Measurements from ENCODE around the gene PFKFB3. TPM values are rescaled to one million over a fixed set of nuclear protein-coding genes. Genes with fewer than 3 reads are reported as not detected.
"Not testable (repeated sequence)": the region's sequence is repeated elsewhere in the genome, so short reads cannot be mapped to it uniquely, and the experiment has no call there.

Gene PFKFB3
- total RNA-seq, 1 donor, result 19.2 TPM

- H3K4me2 ChIP-seq (ENCODE audit: insufficient read depth, low read length), result no peak overlapping the region
- TF ChIP-seq CTCF (IDR thresholded peaks at IDR 0.05; ENCODE audit: extremely low read depth, low read depth, low read length), result no peak
- no peaks in the 10 kb centered on the region for H3K36me3 ChIP-seq (ENCODE audit: insufficient read depth, low read length)
- H3K27me3 ChIP-seq (ENCODE audit: insufficient read depth, low read length), result no peaks in the 10 kb centered on the region
- H4K20me1 ChIP-seq (ENCODE audit: insufficient read depth, low read length), result no peaks in the 10 kb centered on the region
- no peak overlapping the region for H3K27ac ChIP-seq (ENCODE audit: low read depth, low read length)
- H3K9me3 ChIP-seq (ENCODE audit: low read depth, low read length), result no peaks in the 10 kb centered on the region
- no peak overlapping the region for H2AFZ ChIP-seq (ENCODE audit: low read length)
- H3K4me1 ChIP-seq (ENCODE audit: insufficient read depth, low read length), result peaks cover 9% of the 10 kb centered on the region
- no peaks in the 10 kb centered on the region for H3K79me2 ChIP-seq (ENCODE audit: insufficient read depth, low read length)
- H3K4me3 ChIP-seq (ENCODE audit: insufficient read depth, low read length), result no peak overlapping the region
- no peak for DNase-seq (ENCODE audit: insufficient read length, low spot score, missing footprints)
Measured at GRCh38 chr10:6283655-6284054, 80.9 kb downstream of the PFKFB3 start.

- not testable (repeated sequence) for H3K4me2 ChIP-seq (ENCODE audit: insufficient read depth, low read length); H3K79me2 ChIP-seq (ENCODE audit: insufficient read depth, low read length); H3K4me3 ChIP-seq (ENCODE audit: insufficient read depth, low read length); H3K36me3 ChIP-seq (ENCODE audit: insufficient read depth, low read length); H3K9me3 ChIP-seq (ENCODE audit: low read depth, low read length); DNase-seq (ENCODE audit: insufficient read length, low spot score, missing footprints); H3K27me3 ChIP-seq (ENCODE audit: insufficient read depth, low read length); H2AFZ ChIP-seq (ENCODE audit: low read length); H3K27ac ChIP-seq (ENCODE audit: low read depth, low read length); H3K4me1 ChIP-seq (ENCODE audit: insufficient read depth, low read length); H4K20me1 ChIP-seq (ENCODE audit: insufficient read depth, low read length)
Measured at GRCh38 chr10:6290621-6291020, 87.9 kb downstream of the PFKFB3 start.

- Histone ChIP-seq H4K20me1 (ENCODE audit: insufficient read depth, low read length) (no peaks in the 10 kb centered on the region), H3K9me3 (ENCODE audit: low read depth, low read length) (no peaks in the 10 kb centered on the region), H3K36me3 (ENCODE audit: insufficient read depth, low read length) (no peaks in the 10 kb centered on the region), H3K27me3 (ENCODE audit: insufficient read depth, low read length) (no peaks in the 10 kb centered on the region), H3K4me1 (ENCODE audit: insufficient read depth, low read length) (no peaks in the 10 kb centered on the region), H2AFZ (ENCODE audit: low read length) (no peak overlapping the region), H3K27ac (ENCODE audit: low read depth, low read length) (no peak overlapping the region), H3K79me2 (ENCODE audit: insufficient read depth, low read length) (no peaks in the 10 kb centered on the region), H3K4me2 (ENCODE audit: insufficient read depth, low read length) (no peak overlapping the region), H3K4me3 (ENCODE audit: insufficient read depth, low read length) (no peak overlapping the region)
- TF ChIP-seq CTCF (IDR thresholded peaks at IDR 0.05; ENCODE audit: extremely low read depth, low read depth, low read length), result no peak
- no peak for DNase-seq (ENCODE audit: insufficient read length, low spot score, missing footprints)
Measured at GRCh38 chr10:6292741-6293151, 90.0 kb downstream of the PFKFB3 start.

- not testable (repeated sequence) for H4K20me1 ChIP-seq (ENCODE audit: insufficient read depth, low read length); H2AFZ ChIP-seq (ENCODE audit: low read length); H3K4me2 ChIP-seq (ENCODE audit: insufficient read depth, low read length); H3K27me3 ChIP-seq (ENCODE audit: insufficient read depth, low read length); H3K4me1 ChIP-seq (ENCODE audit: insufficient read depth, low read length); H3K36me3 ChIP-seq (ENCODE audit: insufficient read depth, low read length); H3K4me3 ChIP-seq (ENCODE audit: insufficient read depth, low read length); H3K79me2 ChIP-seq (ENCODE audit: insufficient read depth, low read length); H3K9me3 ChIP-seq (ENCODE audit: low read depth, low read length); H3K27ac ChIP-seq (ENCODE audit: low read depth, low read length); DNase-seq (ENCODE audit: insufficient read length, low spot score, missing footprints)
Measured at GRCh38 chr10:6296425-6296824, 93.7 kb downstream of the PFKFB3 start.

GRCh38 chr10:6296828-6297251 lies 94.1 kb downstream of the PFKFB3 start:
- Histone ChIP-seq H4K20me1 (ENCODE audit: insufficient read depth, low read length) (no peaks in the 10 kb centered on the region), H3K9me3 (ENCODE audit: low read depth, low read length) (no peaks in the 10 kb centered on the region), H3K4me1 (ENCODE audit: insufficient read depth, low read length) (peaks cover 6% of the 10 kb centered on the region), H3K4me3 (ENCODE audit: insufficient read depth, low read length) (no peak overlapping the region), H3K27ac (ENCODE audit: low read depth, low read length) (no peak overlapping the region), H2AFZ (ENCODE audit: low read length) (no peak overlapping the region), H3K27me3 (ENCODE audit: insufficient read depth, low read length) (no peaks in the 10 kb centered on the region), H3K36me3 (ENCODE audit: insufficient read depth, low read length) (no peaks in the 10 kb centered on the region), H3K4me2 (ENCODE audit: insufficient read depth, low read length) (no peak overlapping the region), H3K79me2 (ENCODE audit: insufficient read depth, low read length) (no peaks in the 10 kb centered on the region)
- TF ChIP-seq CTCF (IDR thresholded peaks at IDR 0.05; ENCODE audit: extremely low read depth, low read depth, low read length), result no peak
- DNase-seq (ENCODE audit: insufficient read length, low spot score, missing footprints), result no peak

Measured in osteoblast (primary cell).